ENCODE measurements around the gene SOX6.

The SOX6 gene

GRCh38 chr11:16335236-16335962 lies 20.9 kb downstream of the SOX6 start:
- TF ChIP-seq CTCF (IDR thresholded peaks at IDR 0.05; ENCODE audit: low read depth, low read length, missing control alignments), result no peak
- no peak overlapping the region for H3K4me3 ChIP-seq (replicated peaks; ENCODE audit: low read depth, low read length)

GRCh38 chr11:16326679-16327297 lies 29.6 kb downstream of the SOX6 start:
- no peak for TF ChIP-seq CTCF (IDR thresholded peaks at IDR 0.05; ENCODE audit: low read depth, low read length, missing control alignments)
- no peak for DNase-seq (ENCODE audit: extremely low read depth, low read depth)
- H3K4me3 ChIP-seq (replicated peaks; ENCODE audit: low read depth, low read length), result no peak overlapping the region

More at GRCh38 chr11:16335236-16335962, 20.9 kb downstream of the SOX6 start:
- DNase-seq (ENCODE audit: extremely low read depth, low read depth), result no peak

- no peak overlapping the region for H3K4me3 ChIP-seq (replicated peaks; ENCODE audit: low read depth, low read length)
- no peak for TF ChIP-seq CTCF (IDR thresholded peaks at IDR 0.05; ENCODE audit: low read depth, low read length, missing control alignments)
- DNase-seq (ENCODE audit: extremely low read depth, low read depth), result no peak
Measured at GRCh38 chr11:16322190-16322589, 34.2 kb downstream of the SOX6 start.

- TF ChIP-seq CTCF (IDR thresholded peaks at IDR 0.05; ENCODE audit: low read depth, low read length, missing control alignments), result no peak
- DNase-seq (ENCODE audit: extremely low read depth, low read depth), result no peak
- no peak overlapping the region for H3K4me3 ChIP-seq (replicated peaks; ENCODE audit: low read depth, low read length)
Measured at GRCh38 chr11:16321148-16321547, 35.2 kb downstream of the SOX6 start.

GRCh38 chr11:16318320-16318719 lies 38.0 kb downstream of the SOX6 start:
- no peak for DNase-seq (ENCODE audit: extremely low read depth, low read depth)
- no peak overlapping the region for H3K4me3 ChIP-seq (replicated peaks; ENCODE audit: low read depth, low read length)
- no peak for TF ChIP-seq CTCF (IDR thresholded peaks at IDR 0.05; ENCODE audit: low read depth, low read length, missing control alignments)

GRCh38 chr11:16317712-16318111 lies 38.6 kb downstream of the SOX6 start:
- DNase-seq (ENCODE audit: extremely low read depth, low read depth), result no peak
- TF ChIP-seq CTCF (IDR thresholded peaks at IDR 0.05; ENCODE audit: low read depth, low read length, missing control alignments), result no peak
- H3K4me3 ChIP-seq (replicated peaks; ENCODE audit: low read depth, low read length), result no peak overlapping the region

All from HFF-Myc (cell line).